DND-41 (cell line): Measurements from ENCODE around the gene KHDC4.
A peak's percentile ranks its signal among the peaks of the same experiment; 100 is the strongest.

Source experiments
- ATAC-seq: fragments of 200-7000 bp; cut with Tn5 transposase; 3 replicates; pipeline ENCODE4 v1.9.1; 2021; ENCODE audit warnings: low read depth; ENCODE audit not compliant: insufficient read depth
- DNase-seq: peaks from one replicate; pipeline ENCODE4 v3.0.0-alpha.2; 2020
- H2AFZ ChIP-seq: 2 replicates; pipeline ENCODE4 v1.6.0; 2012; ENCODE audit warnings: low read depth, low read length
- H3K27ac ChIP-seq: 2 replicates; pipeline ENCODE4 v1.5.1; 2012; ENCODE audit warnings: low read length, inconsistent platforms
- H3K27me3 ChIP-seq: fragments of 200-600 bp; sonication (generic); 2 replicates; pipeline ENCODE4 v1.6.0; 2012; ENCODE audit warnings: low read length, mild to moderate bottlenecking, inconsistent platforms; ENCODE audit not compliant: insufficient read depth, poor library complexity
- H3K36me3 ChIP-seq: 2 replicates; pipeline ENCODE4 v1.5.1; 2012; ENCODE audit warnings: low read length, inconsistent platforms; ENCODE audit not compliant: insufficient read depth
- H3K4me1 ChIP-seq: 2 replicates; pipeline ENCODE4 v1.5.1; 2012; ENCODE audit warnings: mild to moderate bottlenecking, low read length; ENCODE audit not compliant: insufficient read depth
- H3K4me2 ChIP-seq: 2 replicates; pipeline ENCODE4 v1.6.0; 2012; ENCODE audit warnings: mild to moderate bottlenecking, moderate library complexity, low read length, inconsistent platforms; ENCODE audit not compliant: insufficient read depth
- H3K4me3 ChIP-seq, 2 experiments: fragments of 200-600 bp in 1 of 2; shearing (Covaris generic) in 1 of 2; 2 replicates each; pipeline ENCODE4 v1.5.1; 2012 to 2016; ENCODE audit warnings: inconsistent platforms in 2 of 2, low read length in 2 of 2, mild to moderate bottlenecking in 2 of 2, low read depth in 1 of 2, moderate library complexity in 1 of 2
- H3K79me2 ChIP-seq: 2 replicates; pipeline ENCODE4 v1.6.0; 2012; ENCODE audit warnings: low read length, inconsistent platforms; ENCODE audit not compliant: insufficient read depth
- H3K9ac ChIP-seq: 2 replicates; pipeline ENCODE4 v1.6.0; 2012; ENCODE audit warnings: low read depth, mild to moderate bottlenecking, inconsistent platforms, low read length, moderate library complexity
- H3K9me3 ChIP-seq: 2 replicates; pipeline ENCODE4 v1.5.1; 2012; ENCODE audit warnings: low read length, moderate library complexity, mild to moderate bottlenecking, inconsistent platforms; ENCODE audit not compliant: insufficient read depth, severe bottlenecking
- H4K20me1 ChIP-seq: 2 replicates; pipeline ENCODE4 v1.6.0; 2012; ENCODE audit warnings: low read length; ENCODE audit not compliant: insufficient read depth
- CTCF ChIP-seq: IDR thresholded peaks from 2 replicates; pipeline ENCODE4 v1.5.1; 2012; ENCODE audit warnings: borderline replicate concordance, low read length, moderate library complexity, mild to moderate bottlenecking; ENCODE audit not compliant: poor library complexity, severe bottlenecking; ENCODE audit errors: extremely low read depth
- EZH2 ChIP-seq: IDR thresholded peaks from 3 replicates; pipeline ENCODE4 v1.6.1; 2012; ENCODE audit warnings: borderline replicate concordance, low read depth, mild to moderate bottlenecking, moderate library complexity, low read length, inconsistent platforms; ENCODE audit not compliant: severe bottlenecking

The KHDC4 gene

DNA sequence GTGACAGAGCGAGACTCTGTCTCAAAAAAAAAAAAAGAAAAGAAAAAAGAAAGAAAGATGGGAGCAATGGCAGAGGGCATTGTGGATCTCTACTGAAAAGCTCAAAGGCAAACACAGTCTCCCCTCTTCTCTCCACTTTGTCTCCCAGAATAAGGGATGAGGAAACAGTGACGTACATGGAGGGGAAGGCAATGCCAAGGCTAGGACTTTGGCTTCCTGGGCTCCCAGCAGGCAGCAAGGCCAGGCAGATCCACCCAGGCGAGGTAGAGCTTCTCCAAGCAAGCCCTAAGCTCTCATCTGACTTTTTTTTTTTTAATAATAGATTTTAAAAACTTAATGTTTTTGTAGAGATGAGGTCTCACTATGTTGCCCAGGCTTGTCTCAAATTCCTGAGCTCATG lies 39.5 kb upstream of the KHDC4 start:
- Histone ChIP-seq H3K4me3 (no peak overlapping the region), H4K20me1 (peaks cover 75% of the 10 kb centered on the region), H3K4me2 (no peak overlapping the region), H3K9ac (no peak overlapping the region), H3K36me3 (peaks cover 57% of the 10 kb centered on the region), H3K79me2 (peaks cover 91% of the 10 kb centered on the region), H3K27ac (no peak overlapping the region), H3K27me3 (no peaks in the 10 kb centered on the region), H3K9me3 (no peaks in the 10 kb centered on the region), H3K4me1 (peaks cover 55% of the 10 kb centered on the region), H2AFZ (no peak overlapping the region)
- no peak for DNase-seq
- ATAC-seq: no peak
- no peak for TF ChIP-seq EZH2
- TF ChIP-seq CTCF: no peak

- DNase-seq (no peak), ATAC-seq (no peak)
- peaks cover 70% of the 10 kb centered on the region for H3K36me3 ChIP-seq
- no peaks in the 10 kb centered on the region for H3K27me3 ChIP-seq
- H3K4me1 ChIP-seq: peaks cover 47% of the 10 kb centered on the region
- H3K9me3 ChIP-seq: no peaks in the 10 kb centered on the region
- 0 out of 2 replicates have a peak overlapping the region, but pooled peaks have one; percentile 4 for H3K4me2 ChIP-seq
- peaks cover 84% of the 10 kb centered on the region for H4K20me1 ChIP-seq
- H3K79me2 ChIP-seq: peaks cover 91% of the 10 kb centered on the region
- TF ChIP-seq EZH2 (no peak), CTCF (no peak)
- peak overlapping the region; percentile 1; the same call in 1 of the 2 replicates for H3K27ac ChIP-seq
- H3K4me3 ChIP-seq: no peak overlapping the region
- H2AFZ ChIP-seq: no peak overlapping the region
- H3K9ac ChIP-seq: no peak overlapping the region
Observed at GRCh38 chr1:155971910-155972809, 37.9 kb upstream of the KHDC4 start.

DNA sequence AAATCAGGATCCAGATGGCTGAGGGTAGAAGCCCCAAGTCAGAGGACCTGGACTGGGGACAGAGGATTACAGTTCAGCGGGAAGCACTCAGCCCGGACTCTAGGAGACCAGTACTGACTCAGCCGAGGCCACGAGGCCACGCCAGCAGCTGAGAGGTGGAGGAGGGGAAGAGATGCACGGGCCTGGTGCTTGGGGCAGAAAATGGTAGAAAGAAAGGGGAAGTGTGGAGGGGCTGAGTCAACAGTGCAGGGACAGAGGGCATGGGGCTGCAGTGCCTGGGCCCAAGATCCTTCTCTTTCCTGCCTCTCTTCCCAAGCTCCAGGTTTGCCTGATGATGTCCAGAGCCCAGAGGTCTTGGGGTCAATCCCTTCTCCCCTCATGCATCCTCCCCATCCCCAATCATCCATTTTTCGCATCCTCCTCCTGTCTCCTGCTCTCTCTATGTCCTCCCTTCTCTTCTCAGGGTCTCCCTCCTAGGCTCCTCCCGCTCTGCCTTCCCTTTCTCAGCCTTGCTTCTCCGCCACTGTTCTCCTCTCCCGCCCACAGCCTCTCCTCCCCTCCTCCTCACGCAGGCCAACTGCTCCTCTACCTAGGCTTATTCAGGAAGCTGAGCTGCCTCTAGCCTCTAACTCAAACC lies 36.4 kb upstream of the KHDC4 start:
- Histone ChIP-seq H3K4me3 (no peak overlapping the region), H3K36me3 (peaks cover 85% of the 10 kb centered on the region), H3K9ac (no peak overlapping the region), H3K4me1 (peaks cover 32% of the 10 kb centered on the region), H2AFZ (no peak overlapping the region), H3K9me3 (no peaks in the 10 kb centered on the region), H3K79me2 (peaks cover 96% of the 10 kb centered on the region), H3K27ac (0 out of 2 replicates have a peak overlapping the region, but pooled peaks have one; percentile 33), H3K4me2 (no peak overlapping the region), H3K27me3 (no peaks in the 10 kb centered on the region), H4K20me1 (peaks cover 92% of the 10 kb centered on the region)
- ATAC-seq (no peak), DNase-seq (no peak)
- no peak for TF ChIP-seq EZH2
- no peak for TF ChIP-seq CTCF
